H1 (cell line): ENCODE measurements around the gene ATP11A. TPM values are rescaled to one million over a fixed set of nuclear protein-coding genes. Genes with fewer than 3 reads are reported as not detected.

Experiments
- CTCF ChIA-PET: fragments of 300-600 bp; sonication (Branson Sonifier 250); formaldehyde crosslinking; loops from one replicate; lab custom pipeline; 2021; ENCODE audit not compliant: partially characterized antibody; lab: Charles Lee
- POLR2A ChIA-PET: fragments of 300-600 bp; sonication (Branson Sonifier 250); formaldehyde crosslinking; loops from one replicate; lab custom pipeline; 2021; ENCODE audit warnings: inconsistent platforms; ENCODE audit not compliant: partially characterized antibody; lab: Charles Lee
- DNase-seq, 2 experiments: peaks; one replicate each; pipeline versions ENCODE4 v3.0.0 to v3.0.0-alpha.2; 2010 to 2022; ENCODE audit warnings: low spot score in 2 of 2, low read depth in 1 of 2, mixed read lengths in 1 of 2
- FAIRE-seq: peaks from 2 replicates; lab custom pipeline; 2011; peaks lifted over from hg19 to GRCh38; lab: Jason Lieb, UNC
- H2AFZ ChIP-seq: 2 replicates; pipeline ENCODE4 v1.8.1; 2012; ENCODE audit warnings: low read length, inconsistent platforms
- H2AK5ac ChIP-seq: 2 replicates; pipeline ENCODE4 v1.6.1; 2013; ENCODE audit warnings: low read depth, low read length
- H2BK120ac ChIP-seq: replicated peaks from 2 replicates; pipeline ENCODE3; 2013; ENCODE audit warnings: low read depth, low read length, inconsistent platforms
- H2BK12ac ChIP-seq: 2 replicates; pipeline ENCODE4 v1.6.1; 2013; ENCODE audit warnings: low read depth, low read length
- H2BK15ac ChIP-seq: 2 replicates; pipeline ENCODE4 v1.6.1; 2013; ENCODE audit warnings: low read length
- H2BK20ac ChIP-seq: 2 replicates; pipeline ENCODE4 v1.6.1; 2013; ENCODE audit warnings: low read length
- H2BK5ac ChIP-seq: 2 replicates; pipeline ENCODE4 v1.6.1; 2013; ENCODE audit warnings: low read depth, low read length
- H3K14ac ChIP-seq: 2 replicates; pipeline ENCODE4 v1.6.1; 2013; ENCODE audit warnings: inconsistent platforms; ENCODE audit not compliant: insufficient read length
- H3K18ac ChIP-seq: 2 replicates; pipeline ENCODE4 v1.6.1; 2013; ENCODE audit warnings: low read length; ENCODE audit errors: extremely low read depth
- H3K23ac ChIP-seq: 2 replicates; pipeline ENCODE4 v1.6.1; 2013; ENCODE audit warnings: inconsistent platforms; ENCODE audit not compliant: insufficient read length
- H3K23me2 ChIP-seq: 2 replicates; pipeline ENCODE4 v1.6.1; 2013; ENCODE audit warnings: low read depth, low read length
- H3K27ac ChIP-seq: 2 replicates; pipeline ENCODE4 v1.6.1; 2011; ENCODE audit warnings: low read depth, low read length, inconsistent platforms
- H3K27me3 ChIP-seq, 4 experiments: replicated peaks in 1 of 4; 1 replicate in 1 of 4; 2 replicates in 3 of 4; pipeline versions ENCODE4 v1.6.1 to v1.8.1; 2011 to 2013; ENCODE audit warnings: low read length in 3 of 4, mild to moderate bottlenecking in 3 of 4, inconsistent platforms in 2 of 4, mixed read lengths in 2 of 4, moderate library complexity in 1 of 4; ENCODE audit not compliant: control insufficient read depth in 3 of 4, insufficient read depth in 3 of 4; ENCODE audit errors: extremely low read depth in 1 of 4
- H3K36me3 ChIP-seq, 4 experiments: 2 replicates each; pipeline versions ENCODE4 v1.6.1 to v1.8.1; 2011 to 2013; ENCODE audit warnings: mild to moderate bottlenecking in 4 of 4, low read length in 3 of 4, moderate library complexity in 2 of 4, control low read depth in 1 of 4, inconsistent platforms in 1 of 4; ENCODE audit not compliant: insufficient read depth in 4 of 4, control insufficient read depth in 2 of 4
- H3K4ac ChIP-seq: replicated peaks from 2 replicates; pipeline ENCODE3; 2013; ENCODE audit warnings: low read length, low read depth, mixed read lengths, inconsistent platforms; ENCODE audit not compliant: insufficient read length
- H3K4me1 ChIP-seq, 4 experiments: replicated peaks in 1 of 4; 1 replicate in 1 of 4; 2 replicates in 3 of 4; pipeline versions ENCODE4 v1.6.1 to v1.8.1; 2011 to 2013; ENCODE audit warnings: low read length in 3 of 4, inconsistent platforms in 2 of 4, mixed read lengths in 1 of 4; ENCODE audit not compliant: insufficient read depth in 4 of 4, control insufficient read depth in 3 of 4
- H3K4me2 ChIP-seq, 2 experiments: 2 replicates each; pipeline versions ENCODE4 v1.6.1 to v1.8.1; 2011 to 2013; ENCODE audit warnings: low read depth in 2 of 2, low read length in 2 of 2, control low read depth in 1 of 2, inconsistent platforms in 1 of 2, mild to moderate bottlenecking in 1 of 2; ENCODE audit not compliant: insufficient read depth in 1 of 2
- H3K4me3 ChIP-seq, 4 experiments: fragments of 200-600, 300-600 bp in 1 of 4; sonication (generic), shearing (Covaris generic), sonication (Bioruptor Twin) in 1 of 4; 2 replicates each; pipeline versions ENCODE4 v1.5.1 to v1.8.1; 2011 to 2016; ENCODE audit warnings: low read length in 4 of 4, low read depth in 3 of 4, control low read depth in 2 of 4, inconsistent platforms in 2 of 4, mild to moderate bottlenecking in 2 of 4, mixed read lengths in 1 of 4, moderate library complexity in 1 of 4; ENCODE audit not compliant: insufficient read depth in 2 of 4; ENCODE audit errors: extremely low read depth in 1 of 4
- H3K56ac ChIP-seq: replicated peaks from 2 replicates; pipeline ENCODE3; 2013; ENCODE audit warnings: low read depth, mild to moderate bottlenecking, mixed read lengths, low read length, inconsistent platforms; ENCODE audit not compliant: insufficient read length
- H3K79me1 ChIP-seq: 2 replicates; pipeline ENCODE4 v1.6.1; 2013; ENCODE audit warnings: low read depth, low read length, control low read depth
- H3K79me2 ChIP-seq, 2 experiments: 2 replicates each; pipeline versions ENCODE4 v1.6.1 to v1.8.1; 2012 to 2013; ENCODE audit warnings: low read length in 2 of 2, mild to moderate bottlenecking in 2 of 2, inconsistent platforms in 1 of 2; ENCODE audit not compliant: insufficient read depth in 2 of 2, control insufficient read depth in 1 of 2
- H3K9ac ChIP-seq, 4 experiments: replicated peaks in 1 of 4; 1 replicate in 1 of 4; 2 replicates in 3 of 4; pipeline versions ENCODE4 v1.6.1 to v1.8.1; 2011 to 2013; ENCODE audit warnings: low read depth in 3 of 4, low read length in 3 of 4, control low read depth in 2 of 4, mild to moderate bottlenecking in 2 of 4, moderate library complexity in 2 of 4, inconsistent platforms in 1 of 4; ENCODE audit errors: extremely low read depth in 1 of 4
- H3K9me3 ChIP-seq, 2 experiments: 2 replicates each; pipeline versions ENCODE4 v1.6.1 to v1.8.1; 2012 to 2013; ENCODE audit warnings: mild to moderate bottlenecking in 2 of 2, moderate library complexity in 2 of 2, control low read depth in 1 of 2, inconsistent platforms in 1 of 2, low read depth in 1 of 2, low read length in 1 of 2, mixed read lengths in 1 of 2; ENCODE audit not compliant: insufficient read depth in 2 of 2
- H4K20me1 ChIP-seq, 2 experiments: replicated peaks in 1 of 2; 2 replicates each; pipeline versions ENCODE3 to v1.8.1; 2011 to 2013; ENCODE audit warnings: inconsistent platforms in 2 of 2, low read length in 2 of 2, mild to moderate bottlenecking in 1 of 2; ENCODE audit not compliant: insufficient read depth in 2 of 2, control insufficient read depth in 1 of 2
- H4K5ac ChIP-seq: 2 replicates; pipeline ENCODE4 v1.6.1; 2013; ENCODE audit warnings: low read length, low read depth, mixed read lengths, inconsistent platforms; ENCODE audit not compliant: insufficient read length
- H4K8ac ChIP-seq: 2 replicates; pipeline ENCODE4 v1.8.0; 2013; ENCODE audit warnings: mild to moderate bottlenecking, moderate library complexity, low read length, inconsistent platforms; ENCODE audit not compliant: insufficient read depth; ENCODE audit errors: extremely low read depth
- H4K91ac ChIP-seq: replicated peaks from 2 replicates; pipeline ENCODE3; 2013; ENCODE audit warnings: low read length, mixed read lengths, inconsistent platforms; ENCODE audit not compliant: insufficient read length
- BCL11A ChIP-seq, 2 experiments: IDR thresholded peaks; one replicate each; pipeline ENCODE4 v1.6.1; 2011; ENCODE audit warnings: low read depth in 2 of 2, low read length in 2 of 2, mild to moderate bottlenecking in 2 of 2
- CBX5 ChIP-seq: fragments of 300-800, 300-1000 bp; sonication (generic); IDR thresholded peaks from 2 replicates; pipeline ENCODE4 v1.7.1; 2016; ENCODE audit warnings: antibody characterized with exemption, low read length, low read depth
- GABPA ChIP-seq: IDR thresholded peaks from 2 replicates; pipeline ENCODE4 v1.6.1; 2011; ENCODE audit warnings: mild to moderate bottlenecking, low read length, moderate library complexity, borderline replicate concordance; ENCODE audit not compliant: insufficient read depth
- JUN ChIP-seq: IDR thresholded peaks from 2 replicates; pipeline ENCODE4 v1.6.1; 2011; ENCODE audit warnings: low read depth, mild to moderate bottlenecking, improper control_type of control experiment, low read length
- POLR2A ChIP-seq, 2 experiments: IDR thresholded peaks; 1 replicate in 1 of 2; 2 replicates in 1 of 2; pipeline ENCODE4 v1.6.1; 2011; ENCODE audit warnings: low read depth in 2 of 2, low read length in 2 of 2, mild to moderate bottlenecking in 2 of 2; ENCODE audit errors: control extremely low read depth in 1 of 2
- RFX5 ChIP-seq: IDR thresholded peaks from 2 replicates; pipeline ENCODE4 v1.6.1; 2011; ENCODE audit warnings: low read depth, low read length, improper control_type of control experiment, borderline replicate concordance
- RXRA ChIP-seq: IDR thresholded peaks from 2 replicates; pipeline ENCODE4 v1.6.1; 2011; ENCODE audit warnings: low read depth, mild to moderate bottlenecking, low read length, moderate library complexity; ENCODE audit not compliant: insufficient read depth
- SAP30 ChIP-seq: fragments of 300-600 bp; sonication (generic); IDR thresholded peaks from 2 replicates; pipeline ENCODE4 v1.7.1; 2012; ENCODE audit warnings: low read length, moderate library complexity, mild to moderate bottlenecking, inconsistent platforms; ENCODE audit not compliant: insufficient read depth, insufficient replicate concordance
- SIRT6 ChIP-seq: IDR thresholded peaks from one replicate; pipeline ENCODE4 v1.7.1; 2012; ENCODE audit warnings: low read length, inconsistent platforms
- SP4 ChIP-seq: IDR thresholded peaks from 2 replicates; pipeline ENCODE4 v1.6.1; 2012; ENCODE audit warnings: low read length, inconsistent platforms
- TEAD4 ChIP-seq: IDR thresholded peaks from 2 replicates; pipeline ENCODE4 v1.6.1; 2012; ENCODE audit warnings: low read depth, low read length, inconsistent platforms, mixed read lengths
- USF2 ChIP-seq: IDR thresholded peaks from 2 replicates; pipeline ENCODE4 v1.6.1; 2011; ENCODE audit warnings: low read length, improper control_type of control experiment
- WGBS, 2 experiments: shearing (Covaris generic) in 1 of 2; methylation state at CpG; one replicate each; pipeline versions ENCODE4 v1.1.6 to v1.1.7; 2013 to 2015; ENCODE audit warnings: low lambda C conversion rate in 2 of 2, mixed read lengths in 2 of 2, inconsistent platforms in 1 of 2, low coverage in 1 of 2, missing lambda C conversion rate in 1 of 2; ENCODE audit not compliant: insufficient replicate concordance in 2 of 2, insufficient coverage in 1 of 2, insufficient read length in 1 of 2; ENCODE audit errors: extremely low coverage in 1 of 2, missing lambda C conversion rate in 1 of 2; 5-methylcytosine and 5-hydroxymethylcytosine counted together
- polyA plus RNA-seq, 7 experiments: library from polyadenylated mRNA; depleted of rRNA in 3 of 7; stranded (reverse) in 5 of 7; unstranded in 2 of 7; fragments of >200 nt in 5 of 7; fragments of 200-250 nt in 2 of 7; gene quantifications; 1 replicate in 5 of 7; 2 replicates in 1 of 7; 4 replicates in 1 of 7; pipeline versions ENCODE4 v1.2.1 to v1.2.3, GENCODE V29; 2011 to 2013; ENCODE audit warnings: missing spikeins in 2 of 7, mixed read lengths in 2 of 7
- total RNA-seq: library from RNA; stranded (reverse); fragmentation: NEBNext Ultra II Directional; extraction: Animal tissue kit (Norgen Biotek cat#: 25700); gene quantifications from 2 replicates; pipeline ENCODE4 v1.2.1, GENCODE V29; 2021

ATP11A gene
- total and polyA plus RNA-seq, 2 of the 8 experiments (the other 6 are each of a cell fraction or from before 2014, with no cell fraction given): 28.8 to 72.9 TPM

GRCh38 chr13:112905619-112905989 is 215.8 kb downstream of the ATP11A start:
- Histone ChIP-seq H4K20me1 (peaks cover 0 to 3% of the 10 kb centered on the region in 2 experiments), H3K4me3 (peak overlapping the region in 1 of 4 experiments; percentile 24; a peak in 2 of 8 replicates), H4K8ac (no peak overlapping the region), H3K27ac (peak overlapping the region; percentile 72), H3K27me3 (no peaks in the 10 kb centered on the region), H2AK5ac (0 out of 2 replicates have a peak overlapping the region, but pooled peaks have one; percentile 3), H4K5ac (peak overlapping the region; percentile 19), H3K4ac (peak overlapping the region; percentile 10), H3K23ac (no peak overlapping the region), H2AFZ (no peak overlapping the region), H3K56ac (no peak overlapping the region), H2BK15ac (peak overlapping the region; percentile 74; the same call in 1 of the 2 replicates), H3K4me2 (peak overlapping the region; percentile 22 to 52), H3K79me2 (peaks cover 0 to 30% of the 10 kb centered on the region in 2 experiments; a peak in 2 of 4 replicates), H3K18ac (peak overlapping the region; percentile 35), H2BK20ac (peak overlapping the region; percentile 95; the same call in 1 of the 2 replicates), H3K36me3 (peaks cover 0 to 14% (median 0%) of the 10 kb centered on the region in 4 experiments; a peak in 2 of 8 replicates), H3K14ac (no peak overlapping the region), H3K23me2 (no peaks in the 10 kb centered on the region; the same call in 1 of the 2 replicates), H2BK5ac (peak overlapping the region; percentile 86), H2BK12ac (peak overlapping the region; percentile 62), H3K79me1 (no peaks in the 10 kb centered on the region; the same call in 1 of the 2 replicates), H2BK120ac (peak overlapping the region; percentile 18), H3K9me3 (no peaks in the 10 kb centered on the region), H4K91ac (peak overlapping the region; percentile 57), H3K9ac (peak overlapping the region in 1 of 4 experiments; percentile 15; a peak in 1 of 7 replicates), H3K4me1 (peaks cover 14 to 48% (median 28%) of the 10 kb centered on the region in 4 experiments)
- WGBS, 2 experiments: 78% methylated on average over 5 of the region's 5 CpGs; no CpG with 5 or more reads in 1 of the 2 experiments
- ChIA-PET CTCF (interaction anchor here (0.9 to 3.0 kb wide), 10 partner anchors 8 to 291 kb away, joined by 3 to 12 read pairs (median 3); no protein-coding TSS in a partner anchor), POLR2A (interaction anchor here (0.8 to 5.9 kb wide), 7 partner anchors 10 to 27 kb away, joined by 3 to 44 read pairs (median 5); no protein-coding TSS in a partner anchor)
- DNase-seq: no peak
- peak; percentile 57 for FAIRE-seq
- TF ChIP-seq TEAD4 (no peak), USF2 (no peak), RFX5 (no peak), POLR2A (IDR thresholded peaks at IDR 0.05; ENCODE audit: control extremely low read depth in 1 of 2, low read depth in 2 of 2, low read length in 2 of 2) (no peak; a peak in 1 of 3 replicates), SP4 (no peak), RXRA (no peak), GABPA (no peak), SIRT6 (no peak), CBX5 (no peak), JUN (no peak), SAP30 (no peak), BCL11A (IDR thresholded peaks at IDR 0.05; ENCODE audit: low read depth in 2 of 2, low read length in 2 of 2) (no peak)
